Common myeloid progenitor, CD34-positive (primary cell): ENCODE data around the gene RHO.

Experiments
- CTCF ChIA-PET: fragments of 350-600 bp; sonication (Branson Sonifier 250); formaldehyde crosslinking; loops from one replicate; lab custom pipeline; 2021; ENCODE audit warnings: antibody characterized with exemption; lab: Charles Lee
- POLR2A ChIA-PET: fragments of 350-600 bp; sonication (Branson Sonifier 250); formaldehyde crosslinking; loops from one replicate; lab custom pipeline; 2021; ENCODE audit warnings: antibody characterized with exemption; lab: Charles Lee
- DNase-seq, 3 donors: peaks; one replicate each; pipeline versions ENCODE4 v3.0.0 to v3.0.0-alpha.2; 2013
- H3K27ac ChIP-seq, 2 experiments: 1 replicate in 1 of 2; 2 replicates in 1 of 2; pipeline ENCODE4 v1.7.0; 2013; ENCODE audit warnings: inconsistent platforms in 2 of 2, low read length in 2 of 2, mild to moderate bottlenecking in 2 of 2, low read depth in 1 of 2, moderate library complexity in 1 of 2; ENCODE audit not compliant: severe bottlenecking in 2 of 2, insufficient read depth in 1 of 2, poor library complexity in 1 of 2
- H3K27me3 ChIP-seq, 5 experiments: replicated peaks in 2 of 5; 1 replicate in 3 of 5; 2 replicates in 2 of 5; pipeline versions ENCODE4 v1.6.1 to v1.7.0; 2013; ENCODE audit warnings: low read length in 4 of 5, mild to moderate bottlenecking in 2 of 5, moderate library complexity in 2 of 5, inconsistent platforms in 1 of 5; ENCODE audit not compliant: insufficient read depth in 5 of 5, control insufficient read depth in 4 of 5
- H3K36me3 ChIP-seq, 4 experiments: 1 replicate in 2 of 4; 2 replicates in 2 of 4; pipeline versions ENCODE4 v1.6.1 to v1.7.0; 2013; ENCODE audit warnings: low read length in 3 of 4, control low read depth in 1 of 4, mild to moderate bottlenecking in 1 of 4; ENCODE audit not compliant: control insufficient read depth in 4 of 4, insufficient read depth in 4 of 4
- H3K4me1 ChIP-seq, 4 experiments: 1 replicate in 3 of 4; 2 replicates in 1 of 4; pipeline versions ENCODE4 v1.6.1 to v1.7.1; 2013; ENCODE audit warnings: low read length in 3 of 4, mild to moderate bottlenecking in 3 of 4, control low read depth in 1 of 4, inconsistent platforms in 1 of 4, moderate library complexity in 1 of 4; ENCODE audit not compliant: control insufficient read depth in 4 of 4, insufficient read depth in 4 of 4; ENCODE audit errors: control extremely low read depth in 1 of 4
- H3K4me3 ChIP-seq, 7 experiments: 1 replicate in 4 of 7; 2 replicates in 3 of 7; pipeline versions ENCODE4 v1.5.1 to v1.7.0; 2013; ENCODE audit warnings: mild to moderate bottlenecking in 7 of 7, low read length in 6 of 7, moderate library complexity in 6 of 7, inconsistent platforms in 2 of 7, low read depth in 2 of 7, control low read depth in 1 of 7; ENCODE audit not compliant: insufficient read depth in 4 of 7, control insufficient read depth in 1 of 7; ENCODE audit errors: extremely low read depth in 1 of 7
- H3K9me3 ChIP-seq, 5 experiments: 1 replicate in 4 of 5; 2 replicates in 1 of 5; pipeline versions ENCODE4 v1.6.1 to v1.7.1; 2013; ENCODE audit warnings: low read length in 4 of 5, mild to moderate bottlenecking in 2 of 5, inconsistent platforms in 1 of 5, low read depth in 1 of 5, moderate library complexity in 1 of 5; ENCODE audit not compliant: control insufficient read depth in 4 of 5, insufficient read depth in 2 of 5; ENCODE audit errors: control extremely low read depth in 1 of 5
- WGBS: methylation state at CpG from one replicate; pipeline ENCODE4 v1.1.5; 2013; ENCODE audit not compliant: insufficient coverage; 5-methylcytosine and 5-hydroxymethylcytosine counted together

The RHO gene

GRCh38 chr3:129532261-129532660 is 3.8 kb downstream of the RHO start:
- ChIA-PET CTCF (interaction anchor here (0.6 to 1.4 kb wide), 2 partner anchors 8 to 16 kb away, joined by 3 to 4 read pairs; no protein-coding TSS in a partner anchor), POLR2A (no interaction called here)
- no peak for DNase-seq
- H3K4me1 ChIP-seq: no peaks in the 10 kb centered on the region
- no peak overlapping the region for H3K27ac ChIP-seq
- 96% methylated on average over 20 of the region's 20 CpGs for WGBS
- H3K4me3 ChIP-seq: no peak overlapping the region
- no peaks in the 10 kb centered on the region for H3K36me3 ChIP-seq
- H3K9me3 ChIP-seq: no peaks in the 10 kb centered on the region
- H3K27me3 ChIP-seq: no peaks in the 10 kb centered on the region

GRCh38 chr3:129533406-129533805 is 5.0 kb downstream of the RHO start:
- H3K36me3 ChIP-seq: no peaks in the 10 kb centered on the region
- CTCF ChIA-PET: no interaction called here
- no peak for DNase-seq
- H3K27me3 ChIP-seq: no peaks in the 10 kb centered on the region
- 96% methylated on average over 13 of the region's 16 CpGs for WGBS
- H3K27ac ChIP-seq: no peak overlapping the region
- no peaks in the 10 kb centered on the region for H3K9me3 ChIP-seq
- H3K4me1 ChIP-seq: no peaks in the 10 kb centered on the region
- no peak overlapping the region for H3K4me3 ChIP-seq
- POLR2A ChIA-PET: no interaction called here

GRCh38 chr3:129534428-129535027 is 6.1 kb downstream of the RHO start:
- Histone ChIP-seq H3K4me1 (no peaks in the 10 kb centered on the region), H3K36me3 (no peaks in the 10 kb centered on the region), H3K27me3 (no peaks in the 10 kb centered on the region), H3K27ac (no peak overlapping the region), H3K9me3 (no peaks in the 10 kb centered on the region), H3K4me3 (no peak overlapping the region)
- no peak for DNase-seq
- POLR2A ChIA-PET: interaction anchor here (0.9 kb wide), 1 partner anchor 11 kb away, joined by 3 read pairs; no protein-coding TSS in a partner anchor
- CTCF ChIA-PET: interaction anchor here (0.7 to 1.3 kb wide), 3 partner anchors 27 to 71 kb away, joined by 3 to 4 read pairs (median 3); no protein-coding TSS in a partner anchor
- WGBS: 92% methylated on average over 4 of the region's 4 CpGs

GRCh38 chr3:129535075-129535474 is 6.6 kb downstream of the RHO start:
- H3K9me3 ChIP-seq: no peaks in the 10 kb centered on the region

GRCh38 chr3:129536374-129536667 is 7.9 kb downstream of the RHO start:
- ChIA-PET POLR2A (no interaction called here), CTCF (no interaction called here)
- DNase-seq: no peak
- Histone ChIP-seq H3K4me1 (no peaks in the 10 kb centered on the region), H3K27ac (no peak overlapping the region), H3K4me3 (no peak overlapping the region), H3K9me3 (no peaks in the 10 kb centered on the region), H3K36me3 (no peaks in the 10 kb centered on the region), H3K27me3 (no peaks in the 10 kb centered on the region)
- WGBS: 100% methylated on average over 1 of the region's 2 CpGs

More at GRCh38 chr3:129535075-129535474, 6.6 kb downstream of the RHO start:
- ChIA-PET CTCF (interaction anchor here (0.7 to 1.3 kb wide), 3 partner anchors 26 to 70 kb away, joined by 3 to 4 read pairs (median 3); no protein-coding TSS in a partner anchor), POLR2A (interaction anchor here (0.9 kb wide), 1 partner anchor 12 kb away, joined by 3 read pairs; no protein-coding TSS in a partner anchor)
- H3K27ac ChIP-seq: no peak overlapping the region
- H3K27me3 ChIP-seq: no peaks in the 10 kb centered on the region
- no peaks in the 10 kb centered on the region for H3K36me3 ChIP-seq
- no peaks in the 10 kb centered on the region for H3K4me1 ChIP-seq
- no peak overlapping the region for H3K4me3 ChIP-seq
- no CpG with 5 or more reads among the region's 1 CpG for WGBS
- DNase-seq: no peak

- POLR2A ChIA-PET: interaction anchor here (0.7 kb wide), 1 partner anchor 129 kb away, joined by 4 read pairs; no protein-coding TSS in a partner anchor
- Histone ChIP-seq H3K4me1 (no peaks in the 10 kb centered on the region), H3K9me3 (no peaks in the 10 kb centered on the region), H3K27ac (no peak overlapping the region), H3K27me3 (no peaks in the 10 kb centered on the region), H3K4me3 (no peak overlapping the region), H3K36me3 (no peaks in the 10 kb centered on the region)
- WGBS: 85% methylated on average over 3 of the region's 3 CpGs
- CTCF ChIA-PET: interaction anchor here (1.1 kb wide), 1 partner anchor 19 kb away, joined by 3 read pairs; no protein-coding TSS in a partner anchor
- no peak for DNase-seq
Observed at GRCh38 chr3:129536804-129537203, 8.4 kb downstream of the RHO start.

GRCh38 chr3:129539206-129539605 is 10.8 kb downstream of the RHO start:
- no peaks in the 10 kb centered on the region for H3K4me1 ChIP-seq
- CTCF ChIA-PET: no interaction called here
- no peaks in the 10 kb centered on the region for H3K27me3 ChIP-seq
- POLR2A ChIA-PET: no interaction called here
- H3K4me3 ChIP-seq: no peak overlapping the region
- no peaks in the 10 kb centered on the region for H3K9me3 ChIP-seq
- 97% methylated on average over 8 of the region's 8 CpGs for WGBS
- DNase-seq: no peak
- H3K36me3 ChIP-seq: no peaks in the 10 kb centered on the region
- no peak overlapping the region for H3K27ac ChIP-seq
